ENCODE measurements around the gene TDRD1. TPM values are rescaled to one million over a fixed set of nuclear protein-coding genes. Genes with fewer than 3 reads are reported as not detected.

TDRD1 gene
- total and polyA plus RNA-seq, 2 donors (not counting 3 experiments of a cell fraction or from before 2014, with no cell fraction given): not detected

- H3K27ac ChIP-seq (ENCODE audit: insufficient read depth, low read depth, low read length): no peak overlapping the region
- H2AFZ ChIP-seq (ENCODE audit: low read depth, low read length): no peak overlapping the region
- no peaks in the 10 kb centered on the region for H4K20me1 ChIP-seq (replicated peaks; ENCODE audit: control insufficient read depth, extremely low read depth, insufficient read depth, low read length)
- no TSS peak for BruUV-seq (replicated peaks)
- H3K36me3 ChIP-seq (ENCODE audit: control insufficient read depth in 2 of 2, extremely low read depth in 1 of 2, insufficient read depth in 2 of 2, low read length in 2 of 2): no peaks in the 10 kb centered on the region
- H3K4me2 ChIP-seq (ENCODE audit: insufficient read depth, low read length): no peak overlapping the region
- no peaks in the 10 kb centered on the region for H3K9me3 ChIP-seq (replicated peaks; ENCODE audit: control insufficient read depth, insufficient read depth, low read length)
- no peaks in the 10 kb centered on the region for H3K4me1 ChIP-seq (ENCODE audit: control insufficient read depth, extremely low read depth, insufficient read depth, low read length)
- dilution Hi-C loops (cut with MboI; ENCODE audit: extremely low pct_ligation_motif_present, low sequenced_read_pairs) (no loop called here), intact Hi-C loops (cut with micrococcal nuclease) (no loop called here)
- no peaks in the 10 kb centered on the region for H3K27me3 ChIP-seq (ENCODE audit: control insufficient read depth in 2 of 2, insufficient read depth in 2 of 2, low read length in 2 of 2)
- FAIRE-seq (no peak), DNase-seq (ENCODE audit: low read depth, low spot score) (no peak)
- H3K9ac ChIP-seq (replicated peaks; ENCODE audit: extremely low read depth, insufficient read depth, low read length): no peak overlapping the region
- H3K79me2 ChIP-seq (ENCODE audit: control insufficient read depth, insufficient read depth, low read length): no peaks in the 10 kb centered on the region
- POLR2A ChIA-PET: no interaction called here
- no peak overlapping the region for H3K4me3 ChIP-seq (replicated peaks in 1 of 3; ENCODE audit: insufficient read depth in 1 of 3, low read depth in 1 of 3, low read length in 3 of 3)
- CTCF ChIA-PET: no interaction called here
- TF ChIP-seq JUN (IDR thresholded peaks at IDR 0.05; ENCODE audit: borderline replicate concordance, insufficient read depth, insufficient read length, low read depth) (no peak), GATA2 (IDR thresholded peaks at IDR 0.05; ENCODE audit: insufficient read depth, insufficient read length, low read depth, low read length) (no peak), EZH2 (IDR thresholded peaks at IDR 0.05; ENCODE audit: borderline replicate concordance, low read depth, low read length, severe bottlenecking) (no peak), MYC (IDR thresholded peaks at IDR 0.05; ENCODE audit: low read depth, low read length) (no peak), MAX (IDR thresholded peaks at IDR 0.05; ENCODE audit: insufficient read depth, insufficient read length) (no peak), POLR2A (IDR thresholded peaks at IDR 0.05; ENCODE audit: low read depth, low read length) (no peak), FOS (IDR thresholded peaks at IDR 0.05; ENCODE audit: borderline replicate concordance, insufficient read depth, low read length) (no peak), POLR2AphosphoS5 (IDR thresholded peaks at IDR 0.05; ENCODE audit: insufficient read depth, low read depth, low read length) (no peak)
- TF ChIP-seq, protein P1, sequence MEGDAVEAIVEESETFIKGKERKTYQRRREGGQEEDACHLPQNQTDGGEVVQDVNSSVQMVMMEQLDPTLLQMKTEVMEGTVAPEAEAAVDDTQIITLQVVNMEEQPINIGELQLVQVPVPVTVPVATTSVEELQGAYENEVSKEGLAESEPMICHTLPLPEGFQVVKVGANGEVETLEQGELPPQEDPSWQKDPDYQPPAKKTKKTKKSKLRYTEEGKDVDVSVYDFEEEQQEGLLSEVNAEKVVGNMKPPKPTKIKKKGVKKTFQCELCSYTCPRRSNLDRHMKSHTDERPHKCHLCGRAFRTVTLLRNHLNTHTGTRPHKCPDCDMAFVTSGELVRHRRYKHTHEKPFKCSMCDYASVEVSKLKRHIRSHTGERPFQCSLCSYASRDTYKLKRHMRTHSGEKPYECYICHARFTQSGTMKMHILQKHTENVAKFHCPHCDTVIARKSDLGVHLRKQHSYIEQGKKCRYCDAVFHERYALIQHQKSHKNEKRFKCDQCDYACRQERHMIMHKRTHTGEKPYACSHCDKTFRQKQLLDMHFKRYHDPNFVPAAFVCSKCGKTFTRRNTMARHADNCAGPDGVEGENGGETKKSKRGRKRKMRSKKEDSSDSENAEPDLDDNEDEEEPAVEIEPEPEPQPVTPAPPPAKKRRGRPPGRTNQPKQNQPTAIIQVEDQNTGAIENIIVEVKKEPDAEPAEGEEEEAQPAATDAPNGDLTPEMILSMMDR (IDR thresholded peaks at IDR 0.05; ENCODE audit: extremely low read depth in 1 of 2, insufficient read depth in 1 of 2, low read depth in 1 of 2, low read length in 2 of 2): no peak
- H3K9me1 ChIP-seq (replicated peaks; ENCODE audit: control insufficient read depth, extremely low read depth, insufficient read depth, low read length): no peaks in the 10 kb centered on the region
These were observed 86.4 kb downstream of the TDRD1 start for GRCh38 chr10:114265392-114266053.
